ENCODE measurements around the gene KLF11.

The KLF11 gene

DNA sequence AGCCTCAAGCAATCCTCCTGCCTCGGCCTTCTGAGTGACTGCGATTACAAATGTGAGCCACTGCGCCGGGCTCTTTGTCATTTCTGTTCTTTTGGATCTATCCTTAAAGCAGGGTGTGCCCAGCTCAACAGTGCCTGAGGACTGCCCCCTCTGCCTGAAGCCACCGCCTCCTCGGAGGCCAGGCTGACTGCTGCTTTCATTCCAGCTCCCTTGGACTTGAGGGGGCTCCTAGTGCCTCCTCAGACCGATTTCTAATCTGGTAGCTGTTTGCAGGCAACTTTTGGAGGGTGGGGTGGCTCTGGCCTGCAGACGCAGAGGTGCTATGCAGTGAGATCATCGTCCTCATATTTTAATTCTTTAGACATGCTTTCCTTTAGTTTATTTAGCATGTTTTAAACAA lies 35.9 kb upstream of the KLF11 start:
- no peak overlapping the region for H2BK12ac ChIP-seq (ENCODE audit: low read length)

DNA sequence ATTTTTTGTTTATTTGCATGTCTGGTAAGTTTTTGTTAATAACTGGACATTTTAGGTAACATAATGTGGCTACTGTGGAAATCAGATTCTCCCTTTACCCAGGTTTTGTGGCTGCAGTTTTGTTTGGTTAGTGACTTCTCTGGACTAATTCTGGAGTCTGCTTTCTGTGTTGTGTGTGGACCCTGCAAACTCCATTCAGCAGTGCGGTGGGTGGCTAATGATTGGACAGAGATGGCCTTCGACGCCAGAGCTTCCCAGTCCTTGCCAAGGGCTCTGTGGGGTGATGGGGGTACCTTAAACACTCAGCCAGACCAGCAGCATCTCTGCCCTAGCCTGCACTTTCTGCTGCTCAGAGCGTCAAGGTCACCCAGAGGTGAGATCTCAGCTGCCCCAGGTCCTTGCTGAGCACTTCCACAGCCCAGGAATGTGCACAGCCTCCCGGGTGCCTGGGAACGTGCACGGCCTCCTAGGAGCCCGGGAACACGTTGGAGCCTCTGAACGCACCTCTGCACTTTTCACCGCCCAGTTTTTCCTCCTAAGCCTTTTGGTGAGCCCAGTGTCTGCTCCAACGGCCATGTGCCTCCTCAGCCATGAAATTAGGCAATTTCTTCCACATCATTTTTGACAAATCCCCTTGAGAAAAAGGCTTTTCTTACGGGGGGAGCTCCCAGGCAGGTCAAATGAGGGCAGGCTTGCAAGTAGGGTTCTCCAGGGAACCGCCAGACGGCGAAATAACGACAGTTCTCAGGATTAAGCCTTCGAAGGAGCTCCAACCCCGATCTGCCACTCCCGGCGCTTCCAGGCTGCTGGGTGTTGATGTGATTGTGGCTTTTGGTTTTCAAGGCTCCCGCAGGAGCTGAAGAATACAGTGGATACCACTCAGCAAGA lies 35.2 kb upstream of the KLF11 start:
- no peak overlapping the region for H2AFZ ChIP-seq (ENCODE audit: insufficient read depth, low read length, poor library complexity)
- H3K4ac ChIP-seq (ENCODE audit: low read depth, low read length), result no peak overlapping the region
- H3K18ac ChIP-seq (ENCODE audit: low read length), result no peak overlapping the region
- peaks cover 11 to 14% of the 10 kb centered on the region in 2 experiments for H3K4me1 ChIP-seq (ENCODE audit: control insufficient read depth in 1 of 2, insufficient read depth in 2 of 2, low read length in 2 of 2)
- no peak overlapping the region for H3K27ac ChIP-seq (ENCODE audit: low read depth, low read length)
- no peak overlapping the region for H3K14ac ChIP-seq (ENCODE audit: low read length)
- H3K79me2 ChIP-seq (ENCODE audit: control insufficient read depth, insufficient read depth, low read length, poor library complexity), result no peaks in the 10 kb centered on the region
- no peak overlapping the region for H4K91ac ChIP-seq (ENCODE audit: low read depth, low read length)
- peaks cover 10 to 14% of the 10 kb centered on the region in 2 experiments for H3K36me3 ChIP-seq (ENCODE audit: control insufficient read depth in 1 of 2, insufficient read depth in 2 of 2, low read length in 2 of 2)
- DNase-seq, result no peak
- H4K8ac ChIP-seq (ENCODE audit: low read depth, low read length), result no peak overlapping the region
- H2BK5ac ChIP-seq (ENCODE audit: low read depth, low read length, poor library complexity), result no peak overlapping the region
- H2BK120ac ChIP-seq (ENCODE audit: insufficient read depth, low read length, poor library complexity), result no peak overlapping the region
- no peak overlapping the region for H2BK12ac ChIP-seq (ENCODE audit: low read length)
- no peak overlapping the region for H3K4me2 ChIP-seq (ENCODE audit: low read length)
- H3K9ac ChIP-seq (ENCODE audit: low read length), result no peak overlapping the region
- no peak overlapping the region for H3K23ac ChIP-seq (ENCODE audit: low read length)
- no peak overlapping the region for H3K4me3 ChIP-seq (ENCODE audit: low read depth, low read length)
- H3K79me1 ChIP-seq (ENCODE audit: low read length), result no peaks in the 10 kb centered on the region
- WGBS (ENCODE audit: extremely low coverage, insufficient coverage, insufficient read length), result no CpG with 5 or more reads among the region's 22 CpGs
- no peak overlapping the region for H2AK5ac ChIP-seq (ENCODE audit: low read length)
- peaks cover 13% of the 10 kb centered on the region for H3K9me3 ChIP-seq (ENCODE audit: insufficient read depth, low read depth, low read length)
- no peaks in the 10 kb centered on the region for H3K27me3 ChIP-seq (ENCODE audit: insufficient read depth, low read length)
- H4K12ac ChIP-seq (ENCODE audit: low read depth, low read length), result no peak overlapping the region

More for the DNA sequence above, 35.9 kb upstream of the KLF11 start:
- H3K23ac ChIP-seq (ENCODE audit: low read length), result no peak overlapping the region
- peaks cover 11 to 14% of the 10 kb centered on the region in 2 experiments for H3K4me1 ChIP-seq (ENCODE audit: control insufficient read depth in 1 of 2, insufficient read depth in 2 of 2, low read length in 2 of 2)
- H3K79me1 ChIP-seq (ENCODE audit: low read length), result no peaks in the 10 kb centered on the region
- H3K18ac ChIP-seq (ENCODE audit: low read length), result no peak overlapping the region
- no peak overlapping the region for H3K4me3 ChIP-seq (ENCODE audit: low read depth, low read length)
- peaks cover 8% of the 10 kb centered on the region for H3K9me3 ChIP-seq (ENCODE audit: insufficient read depth, low read depth, low read length)
- no peak for DNase-seq
- no peaks in the 10 kb centered on the region for H3K27me3 ChIP-seq (ENCODE audit: insufficient read depth, low read length)
- no peak overlapping the region for H4K91ac ChIP-seq (ENCODE audit: low read depth, low read length)
- WGBS (ENCODE audit: extremely low coverage, insufficient coverage, insufficient read length), result no CpG with 5 or more reads among the region's 9 CpGs
- H2AFZ ChIP-seq (ENCODE audit: insufficient read depth, low read length, poor library complexity), result no peak overlapping the region
- H4K12ac ChIP-seq (ENCODE audit: low read depth, low read length), result no peak overlapping the region
- no peak overlapping the region for H2AK5ac ChIP-seq (ENCODE audit: low read length)
- no peak overlapping the region for H2BK120ac ChIP-seq (ENCODE audit: insufficient read depth, low read length, poor library complexity)
- H3K9ac ChIP-seq (ENCODE audit: low read length), result no peak overlapping the region
- no peak overlapping the region for H3K4ac ChIP-seq (ENCODE audit: low read depth, low read length)
- H3K79me2 ChIP-seq (ENCODE audit: control insufficient read depth, insufficient read depth, low read length, poor library complexity), result no peaks in the 10 kb centered on the region
- no peak overlapping the region for H3K4me2 ChIP-seq (ENCODE audit: low read length)
- H3K27ac ChIP-seq (ENCODE audit: low read depth, low read length), result no peak overlapping the region
- peaks cover 16% of the 10 kb centered on the region in 2 experiments for H3K36me3 ChIP-seq (ENCODE audit: control insufficient read depth in 1 of 2, insufficient read depth in 2 of 2, low read length in 2 of 2)
- no peak overlapping the region for H3K14ac ChIP-seq (ENCODE audit: low read length)
- no peak overlapping the region for H2BK5ac ChIP-seq (ENCODE audit: low read depth, low read length, poor library complexity)
- no peak overlapping the region for H4K8ac ChIP-seq (ENCODE audit: low read depth, low read length)

DNA sequence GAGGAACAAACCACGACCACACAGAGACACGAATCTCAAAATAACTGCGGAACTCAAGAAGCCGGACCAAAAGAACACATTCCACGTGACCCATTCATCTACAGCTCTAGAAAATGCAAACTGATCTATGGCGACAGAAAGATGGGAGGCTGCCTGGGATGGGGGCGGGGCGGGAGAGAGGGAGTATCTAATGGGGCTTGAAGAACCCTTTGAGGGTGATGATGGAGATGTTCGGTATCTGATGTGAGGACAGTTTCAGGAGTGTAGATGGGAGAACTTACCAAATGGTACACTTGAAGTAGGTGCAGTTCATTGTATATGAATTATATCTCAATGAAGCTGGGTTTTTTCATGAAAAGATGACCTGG lies 34.6 kb upstream of the KLF11 start:
- no peak overlapping the region for H4K12ac ChIP-seq (ENCODE audit: low read depth, low read length)
- H3K4me3 ChIP-seq (ENCODE audit: low read depth, low read length), result no peak overlapping the region
- peaks cover 16% of the 10 kb centered on the region for H3K9me3 ChIP-seq (ENCODE audit: insufficient read depth, low read depth, low read length)
- no peaks in the 10 kb centered on the region for H3K79me1 ChIP-seq (ENCODE audit: low read length)
- H3K36me3 ChIP-seq (ENCODE audit: control insufficient read depth in 1 of 2, insufficient read depth in 2 of 2, low read length in 2 of 2), result peaks cover 7 to 12% of the 10 kb centered on the region in 2 experiments
- no peak overlapping the region for H3K23ac ChIP-seq (ENCODE audit: low read length)
- H2BK5ac ChIP-seq (ENCODE audit: low read depth, low read length, poor library complexity), result no peak overlapping the region
- H3K14ac ChIP-seq (ENCODE audit: low read length), result no peak overlapping the region
- H3K9ac ChIP-seq (ENCODE audit: low read length), result no peak overlapping the region
- H4K8ac ChIP-seq (ENCODE audit: low read depth, low read length), result no peak overlapping the region
- no peak overlapping the region for H3K4ac ChIP-seq (ENCODE audit: low read depth, low read length)
- H4K91ac ChIP-seq (ENCODE audit: low read depth, low read length), result no peak overlapping the region
- no peaks in the 10 kb centered on the region for H3K27me3 ChIP-seq (ENCODE audit: insufficient read depth, low read length)
- H3K4me2 ChIP-seq (ENCODE audit: low read length), result no peak overlapping the region
- H3K18ac ChIP-seq (ENCODE audit: low read length), result no peak overlapping the region
- no CpG with 5 or more reads among the region's 9 CpGs for WGBS (ENCODE audit: extremely low coverage, insufficient coverage, insufficient read length)
- no peak overlapping the region for H2BK12ac ChIP-seq (ENCODE audit: low read length)
- H2BK120ac ChIP-seq (ENCODE audit: insufficient read depth, low read length, poor library complexity), result no peak overlapping the region
- peaks cover 11 to 14% of the 10 kb centered on the region in 2 experiments for H3K4me1 ChIP-seq (ENCODE audit: control insufficient read depth in 1 of 2, insufficient read depth in 2 of 2, low read length in 2 of 2)
- H3K27ac ChIP-seq (ENCODE audit: low read depth, low read length), result no peak overlapping the region
- no peak for DNase-seq
- H2AFZ ChIP-seq (ENCODE audit: insufficient read depth, low read length, poor library complexity), result no peak overlapping the region
- H2AK5ac ChIP-seq (ENCODE audit: low read length), result no peak overlapping the region
- no peaks in the 10 kb centered on the region for H3K79me2 ChIP-seq (ENCODE audit: control insufficient read depth, insufficient read depth, low read length, poor library complexity)

DNA sequence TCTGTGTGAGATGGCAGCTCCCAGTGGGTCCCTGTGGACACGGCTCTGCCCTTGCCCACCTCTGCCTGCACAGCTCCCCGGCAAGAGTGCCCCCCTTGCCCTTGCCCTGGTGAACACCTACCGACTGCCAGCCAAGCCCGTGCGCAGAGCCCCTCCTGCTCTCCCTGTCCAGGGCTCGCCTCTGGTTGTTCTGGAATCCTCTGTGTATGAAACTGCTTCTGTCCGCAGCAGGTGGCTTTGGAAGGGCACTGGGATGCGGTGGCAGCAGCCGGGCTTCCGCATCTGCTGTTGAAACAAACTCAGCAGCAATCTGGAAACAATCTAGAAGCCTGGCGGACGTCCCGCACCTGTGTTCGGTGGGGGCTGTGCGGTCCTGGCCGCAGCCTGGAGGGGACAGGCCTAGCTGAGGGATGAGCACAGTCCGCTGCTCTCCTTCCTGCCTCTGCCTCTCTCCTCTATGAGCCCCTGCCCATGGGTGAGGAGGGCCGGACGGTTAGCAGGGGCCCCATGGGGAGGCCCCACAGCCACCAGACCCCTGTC lies 34.0 kb upstream of the KLF11 start:
- Histone ChIP-seq H3K18ac (ENCODE audit: low read length) (no peak overlapping the region), H3K27me3 (ENCODE audit: insufficient read depth, low read length) (no peaks in the 10 kb centered on the region), H4K8ac (ENCODE audit: low read depth, low read length) (no peak overlapping the region), H4K91ac (ENCODE audit: low read depth, low read length) (no peak overlapping the region), H3K14ac (ENCODE audit: low read length) (no peak overlapping the region), H3K4me2 (ENCODE audit: low read length) (no peak overlapping the region), H3K36me3 (ENCODE audit: control insufficient read depth in 1 of 2, insufficient read depth in 2 of 2, low read length in 2 of 2) (peaks cover 4 to 10% of the 10 kb centered on the region in 2 experiments), H4K12ac (ENCODE audit: low read depth, low read length) (no peak overlapping the region), H2AFZ (ENCODE audit: insufficient read depth, low read length, poor library complexity) (no peak overlapping the region), H3K79me2 (ENCODE audit: control insufficient read depth, insufficient read depth, low read length, poor library complexity) (no peaks in the 10 kb centered on the region), H3K9ac (ENCODE audit: low read length) (no peak overlapping the region), H3K4me1 (ENCODE audit: control insufficient read depth in 1 of 2, insufficient read depth in 2 of 2, low read length in 2 of 2) (peaks cover 11 to 14% of the 10 kb centered on the region in 2 experiments), H3K4me3 (ENCODE audit: low read depth, low read length) (no peak overlapping the region), H2BK120ac (ENCODE audit: insufficient read depth, low read length, poor library complexity) (no peak overlapping the region), H3K9me3 (ENCODE audit: insufficient read depth, low read depth, low read length) (peaks cover 20% of the 10 kb centered on the region), H3K79me1 (ENCODE audit: low read length) (no peaks in the 10 kb centered on the region), H2BK5ac (ENCODE audit: low read depth, low read length, poor library complexity) (no peak overlapping the region), H3K4ac (ENCODE audit: low read depth, low read length) (no peak overlapping the region), H2BK12ac (ENCODE audit: low read length) (no peak overlapping the region), H3K27ac (ENCODE audit: low read depth, low read length) (no peak overlapping the region), H3K23ac (ENCODE audit: low read length) (no peak overlapping the region), H2AK5ac (ENCODE audit: low read length) (no peak overlapping the region)
- DNase-seq, result no peak
- WGBS (ENCODE audit: extremely low coverage, insufficient coverage, insufficient read length), result no CpG with 5 or more reads among the region's 19 CpGs
